ENCODE measurements around the gene DGCR2. TPM values are rescaled to one million over a fixed set of nuclear protein-coding genes. Genes with fewer than 3 reads are reported as not detected.

The DGCR2 gene
- total and polyA plus RNA-seq, 2 donors from 2014 or later, result 37.5 to 67.7 TPM

- Histone ChIP-seq H3K27ac (ENCODE audit: low read depth in 2 of 2, low read length in 2 of 2) (peak overlapping the region; percentile 86 to 88), H3K9me3 (ENCODE audit: control insufficient read depth in 2 of 3, insufficient read depth in 1 of 3, low read length in 3 of 3) (no peaks in the 10 kb centered on the region), H3K27me3 (ENCODE audit: control insufficient read depth, insufficient read depth, low read length) (no peaks in the 10 kb centered on the region), H3K9ac (ENCODE audit: low read length in 3 of 3) (peak overlapping the region; percentile 74 to 80 (median 78)), H3K4me3 (ENCODE audit: low read length in 3 of 3) (peak overlapping the region; percentile 78 to 94 (median 91)), H3K36me3 (ENCODE audit: control insufficient read depth in 2 of 3, insufficient read depth in 3 of 3, low read length in 3 of 3) (no peaks in the 10 kb centered on the region), H3K4me1 (ENCODE audit: control insufficient read depth in 2 of 3, insufficient read depth in 2 of 3, low read depth in 1 of 3, low read length in 3 of 3) (peaks cover 0 to 32% (median 20%) of the 10 kb centered on the region in 3 donors)
- FAIRE-seq, result no peak
- TF ChIP-seq, protein P1, sequence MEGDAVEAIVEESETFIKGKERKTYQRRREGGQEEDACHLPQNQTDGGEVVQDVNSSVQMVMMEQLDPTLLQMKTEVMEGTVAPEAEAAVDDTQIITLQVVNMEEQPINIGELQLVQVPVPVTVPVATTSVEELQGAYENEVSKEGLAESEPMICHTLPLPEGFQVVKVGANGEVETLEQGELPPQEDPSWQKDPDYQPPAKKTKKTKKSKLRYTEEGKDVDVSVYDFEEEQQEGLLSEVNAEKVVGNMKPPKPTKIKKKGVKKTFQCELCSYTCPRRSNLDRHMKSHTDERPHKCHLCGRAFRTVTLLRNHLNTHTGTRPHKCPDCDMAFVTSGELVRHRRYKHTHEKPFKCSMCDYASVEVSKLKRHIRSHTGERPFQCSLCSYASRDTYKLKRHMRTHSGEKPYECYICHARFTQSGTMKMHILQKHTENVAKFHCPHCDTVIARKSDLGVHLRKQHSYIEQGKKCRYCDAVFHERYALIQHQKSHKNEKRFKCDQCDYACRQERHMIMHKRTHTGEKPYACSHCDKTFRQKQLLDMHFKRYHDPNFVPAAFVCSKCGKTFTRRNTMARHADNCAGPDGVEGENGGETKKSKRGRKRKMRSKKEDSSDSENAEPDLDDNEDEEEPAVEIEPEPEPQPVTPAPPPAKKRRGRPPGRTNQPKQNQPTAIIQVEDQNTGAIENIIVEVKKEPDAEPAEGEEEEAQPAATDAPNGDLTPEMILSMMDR (IDR thresholded peaks at IDR 0.05; ENCODE audit: borderline replicate concordance, extremely low read depth, insufficient read depth), result no peak
- DNase-seq, result peak in 4 of 5 donors; percentile 44 to 69 (median 66)
- intact Hi-C loops (cut with DNase I), result no loop called here
Observed at GRCh38 chr22:19120829-19121630, 1.2 kb downstream of the DGCR2 start.

DNA sequence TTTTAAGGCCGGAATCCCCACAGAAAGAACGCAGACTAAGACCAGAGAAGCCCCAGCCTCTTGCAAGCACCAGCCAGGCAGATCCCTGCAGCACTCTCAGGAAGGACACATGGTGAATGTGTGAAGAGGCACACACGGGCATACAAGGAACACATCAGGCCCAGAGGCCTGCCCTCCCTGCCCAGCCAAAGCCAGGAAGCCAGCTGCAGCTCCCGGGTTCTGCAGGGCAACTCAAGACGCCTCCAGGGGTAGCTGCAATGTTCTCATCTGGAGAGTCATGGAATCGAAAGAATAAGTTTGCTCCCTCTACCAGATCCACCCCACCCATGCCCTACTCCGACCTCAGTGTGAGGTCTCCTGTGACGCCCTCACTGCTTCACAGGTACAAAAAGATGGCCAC, 2.3 kb downstream of the DGCR2 start:
- H3K9me3 ChIP-seq (ENCODE audit: control insufficient read depth in 2 of 3, insufficient read depth in 1 of 3, low read length in 3 of 3), result no peaks in the 10 kb centered on the region
- no peak overlapping the region for H3K4me3 ChIP-seq (ENCODE audit: low read length in 3 of 3)
- no peak overlapping the region for H3K27ac ChIP-seq (ENCODE audit: low read depth in 2 of 2, low read length in 2 of 2)
- H3K9ac ChIP-seq (ENCODE audit: low read length in 3 of 3), result no peak overlapping the region
- no peaks in the 10 kb centered on the region for H3K36me3 ChIP-seq (ENCODE audit: control insufficient read depth in 2 of 3, insufficient read depth in 3 of 3, low read length in 3 of 3)
- TF ChIP-seq, protein P1 (IDR thresholded peaks at IDR 0.05; ENCODE audit: borderline replicate concordance, extremely low read depth, insufficient read depth), result no peak
- no peak for FAIRE-seq
- intact Hi-C loops (cut with DNase I), result loop anchor here (5.0 kb wide), 1 partner anchor 47 kb away; no protein-coding TSS in a partner anchor
- no peak for DNase-seq
- no peaks in the 10 kb centered on the region for H3K27me3 ChIP-seq (ENCODE audit: control insufficient read depth, insufficient read depth, low read length)
- H3K4me1 ChIP-seq (ENCODE audit: control insufficient read depth in 2 of 3, insufficient read depth in 2 of 3, low read depth in 1 of 3, low read length in 3 of 3), result peaks cover 0 to 32% (median 24%) of the 10 kb centered on the region in 3 donors

DNA sequence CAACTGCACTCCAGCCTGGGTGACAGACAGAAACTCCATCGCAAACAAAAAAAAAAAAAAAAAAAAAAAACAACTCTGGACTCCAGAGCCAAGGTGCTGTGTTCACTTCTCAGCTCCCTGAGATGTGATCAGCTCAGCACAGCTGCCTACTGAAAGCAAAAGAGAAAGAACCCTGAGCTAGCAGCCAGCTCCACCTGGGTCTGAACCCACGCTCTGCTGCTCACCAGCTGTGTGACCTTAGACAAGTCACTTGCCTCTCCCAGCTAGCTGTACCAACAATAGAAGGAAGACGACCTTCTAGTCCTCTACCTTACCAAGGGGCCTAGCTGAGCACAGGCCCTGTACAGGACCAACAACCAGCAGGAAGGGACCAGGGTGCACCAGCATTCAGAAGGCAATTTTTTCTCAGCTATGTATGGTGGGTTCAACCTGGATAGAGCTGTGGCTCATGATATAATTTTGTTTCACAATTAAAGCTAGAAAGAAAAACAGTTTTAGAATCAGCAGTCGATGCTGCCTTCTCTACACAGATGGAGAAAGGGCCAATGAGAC, 3.8 kb downstream of the DGCR2 start:
- Histone ChIP-seq H3K9ac (ENCODE audit: low read length in 3 of 3) (no peak overlapping the region), H3K27me3 (ENCODE audit: control insufficient read depth, insufficient read depth, low read length) (no peaks in the 10 kb centered on the region), H3K27ac (ENCODE audit: low read depth in 2 of 2, low read length in 2 of 2) (no peak overlapping the region), H3K4me3 (ENCODE audit: low read length in 3 of 3) (no peak overlapping the region), H3K9me3 (ENCODE audit: control insufficient read depth in 2 of 3, insufficient read depth in 1 of 3, low read length in 3 of 3) (no peaks in the 10 kb centered on the region), H3K4me1 (ENCODE audit: control insufficient read depth in 2 of 3, insufficient read depth in 2 of 3, low read depth in 1 of 3, low read length in 3 of 3) (peaks cover 0 to 32% (median 24%) of the 10 kb centered on the region in 3 donors), H3K36me3 (ENCODE audit: control insufficient read depth in 2 of 3, insufficient read depth in 3 of 3, low read length in 3 of 3) (no peaks in the 10 kb centered on the region)
- intact Hi-C loops (cut with DNase I), result loop anchor here (5.0 kb wide), 1 partner anchor 49 kb away; no protein-coding TSS in a partner anchor
- no peak for DNase-seq
- TF ChIP-seq, protein P1 (IDR thresholded peaks at IDR 0.05; ENCODE audit: borderline replicate concordance, extremely low read depth, insufficient read depth), result no peak
- no peak for FAIRE-seq

Measured in kidney (tissue), 14 donors.